HCT116 (cell line): ENCODE data around the gene ZNF71. TPM values are rescaled to one million over a fixed set of nuclear protein-coding genes. Genes with fewer than 3 reads are reported as not detected.

Source experiments
- ATAC-seq: fragments of 200-7000 bp; cut with Tn5 transposase; 2 replicates; pipeline ENCODE4 v1.9.1; 2020; ENCODE audit warnings: mild to moderate bottlenecking, moderate library complexity
- BruUV-seq: library from RNA; stranded (reverse); fragments of 400-500 nt; replicated peaks from 2 replicates; lab custom pipeline; 2021; lab: Mats Ljungman, UMichigan
- CTCF ChIA-PET: fragments of 300-600 bp; sonication (Branson Sonifier 250); formaldehyde crosslinking; loops from one replicate; lab custom pipeline; 2021; ENCODE audit warnings: antibody characterized with exemption; lab: Charles Lee
- POLR2A ChIA-PET: fragments of 300-600, 350-600 bp; sonication (Branson Sonifier 250); formaldehyde crosslinking; loops from one replicate; lab custom pipeline; 2021; ENCODE audit warnings: antibody characterized with exemption; lab: Charles Lee
- RAD21 ChIA-PET, 2 experiments: fragments of 300-600 bp; sonication (Branson Sonifier 250); formaldehyde crosslinking; loops; one replicate each; lab custom pipeline; 2023; ENCODE audit warnings: low total read pairs in 2 of 2; ENCODE audit not compliant: uncharacterized antibody in 2 of 2, unreplicated experiment in 2 of 2, low non-redundant PET in 1 of 2; lab: Charles Lee
- DNase-seq: peaks from one replicate; pipeline ENCODE4 v3.0.0-alpha.2; 2010; ENCODE audit warnings: low read depth, low spot score
- H2AFZ ChIP-seq: fragments of 200-600 bp; shearing (Covaris generic), sonication (generic); 2 replicates; pipeline ENCODE4 v1.6.1; 2017; ENCODE audit warnings: low read depth, mixed run types, mixed read lengths, antibody characterized with exemption, low read length; ENCODE audit not compliant: poor library complexity, severe bottlenecking
- H3K27ac ChIP-seq: 2 replicates; pipeline ENCODE4 v1.5.1; 2012; ENCODE audit warnings: low read depth, low read length
- H3K27me3 ChIP-seq: fragments of 200-600 bp; sonication (generic); 2 replicates; pipeline ENCODE4 v1.6.1; 2016; ENCODE audit warnings: mixed run types, low read length, mixed read lengths; ENCODE audit not compliant: insufficient read depth
- H3K36me3 ChIP-seq, 2 experiments: fragments of 200-500 bp in 1 of 2; fragments of 200-600 bp in 1 of 2; sonication (Bioruptor generic) in 1 of 2; sonication (generic) in 1 of 2; 2 replicates each; pipeline versions ENCODE4 v1.5.1 to v1.6.1; 2014 to 2016; ENCODE audit warnings: low read length in 2 of 2, inconsistent platforms in 1 of 2, mixed read lengths in 1 of 2, mixed run types in 1 of 2; ENCODE audit not compliant: insufficient read depth in 2 of 2, control insufficient read depth in 1 of 2
- H3K4me1 ChIP-seq, 2 experiments: fragments of 200-600 bp in 1 of 2; sonication (generic) in 1 of 2; 2 replicates each; pipeline versions ENCODE4 v1.5.1 to v1.6.1; 2012 to 2017; ENCODE audit warnings: low read length in 2 of 2, inconsistent platforms in 1 of 2, mild to moderate bottlenecking in 1 of 2, mixed read lengths in 1 of 2, mixed run types in 1 of 2, moderate library complexity in 1 of 2; ENCODE audit not compliant: insufficient read depth in 2 of 2, control insufficient read depth in 1 of 2
- H3K4me2 ChIP-seq: fragments of 200-600 bp; sonication (generic); 2 replicates; pipeline ENCODE4 v1.6.1; 2017; ENCODE audit warnings: mixed run types, low read length, mixed read lengths
- H3K4me3 ChIP-seq, 2 experiments: fragments of 200-600 bp in 1 of 2; sonication (generic) in 1 of 2; replicated peaks in 1 of 2; 2 replicates each; pipeline ENCODE4 v1.5.1; 2011 to 2016; ENCODE audit warnings: low read length in 2 of 2, control low read depth in 1 of 2, low read depth in 1 of 2, mild to moderate bottlenecking in 1 of 2, mixed read lengths in 1 of 2, mixed run types in 1 of 2
- H3K79me2 ChIP-seq: fragments of 200-600 bp; sonication (generic); 2 replicates; pipeline ENCODE4 v1.6.1; 2017; ENCODE audit warnings: mild to moderate bottlenecking, mixed run types, low read length, moderate library complexity, mixed read lengths; ENCODE audit not compliant: insufficient read depth
- H3K9ac ChIP-seq: fragments of 200-600 bp; sonication (generic); 2 replicates; pipeline ENCODE4 v1.6.1; 2016; ENCODE audit warnings: low read length, mixed read lengths
- H3K9me2 ChIP-seq: fragments of 200-600 bp; sonication (generic), shearing (Covaris generic); 2 replicates; pipeline ENCODE4 v1.6.1; 2017; ENCODE audit warnings: mixed run types, mild to moderate bottlenecking, moderate library complexity; ENCODE audit not compliant: insufficient read depth
- H3K9me3 ChIP-seq, 2 experiments: fragments of 200-500 bp in 1 of 2; fragments of 200-600 bp in 1 of 2; sonication (Bioruptor generic) in 1 of 2; sonication (generic) in 1 of 2; 2 replicates each; pipeline ENCODE4 v1.6.1; 2014 to 2017; ENCODE audit warnings: low read length in 2 of 2, mixed read lengths in 2 of 2, inconsistent platforms in 1 of 2, low read depth in 1 of 2, mild to moderate bottlenecking in 1 of 2, mixed run types in 1 of 2, moderate library complexity in 1 of 2; ENCODE audit not compliant: control insufficient read depth in 1 of 2, insufficient read depth in 1 of 2
- H4K20me1 ChIP-seq: fragments of 200-600 bp; sonication (generic), shearing (Covaris generic); 2 replicates; pipeline ENCODE4 v1.6.1; 2017; ENCODE audit warnings: mixed run types, mild to moderate bottlenecking, moderate library complexity; ENCODE audit not compliant: insufficient read depth
- CBX3 ChIP-seq: IDR thresholded peaks from 2 replicates; pipeline ENCODE4 v1.6.1; 2012; ENCODE audit warnings: low read depth
- CEBPB ChIP-seq: IDR thresholded peaks from 2 replicates; pipeline ENCODE4 v1.6.1; 2012; ENCODE audit warnings: low read depth
- CTCF ChIP-seq, 3 experiments: fragments of 200-600 bp in 1 of 3; sonication (generic) in 1 of 3; IDR thresholded peaks in 2 of 3; conservative IDR thresholded peaks in 1 of 3; 2 replicates each; pipeline ENCODE4 v1.5.1; 2012 to 2017; ENCODE audit warnings: low read depth in 2 of 3, low read length in 2 of 3, antibody characterized with exemption in 1 of 3, borderline replicate concordance in 1 of 3, control low read depth in 1 of 3, mild to moderate bottlenecking in 1 of 3, mixed read lengths in 1 of 3, mixed run types in 1 of 3, moderate library complexity in 1 of 3; ENCODE audit not compliant: insufficient read depth in 1 of 3
- EGR1 ChIP-seq: IDR thresholded peaks from 2 replicates; pipeline ENCODE4 v1.6.1; 2012; ENCODE audit warnings: low read depth
- ELF1 ChIP-seq: IDR thresholded peaks from 2 replicates; pipeline ENCODE4 v1.6.1; 2012; ENCODE audit warnings: low read depth, borderline replicate concordance
- EZH2 ChIP-seq: fragments of 200-600 bp; sonication (generic); IDR thresholded peaks from 2 replicates; pipeline ENCODE4 v1.6.1; 2017; ENCODE audit warnings: antibody characterized with exemption, mixed run types
- MAX ChIP-seq: IDR thresholded peaks from 2 replicates; pipeline ENCODE4 v1.6.1; 2012
- POLR2AphosphoS5 ChIP-seq: IDR thresholded peaks from 2 replicates; pipeline ENCODE4 v1.6.1; 2011; ENCODE audit warnings: mild to moderate bottlenecking, low read depth, low read length, moderate library complexity
- RAD21 ChIP-seq: IDR thresholded peaks from 2 replicates; pipeline ENCODE4 v1.6.1; 2012; ENCODE audit warnings: low read depth, mild to moderate bottlenecking
- REST ChIP-seq: IDR thresholded peaks from 2 replicates; pipeline ENCODE4 v1.6.1; 2012; ENCODE audit warnings: low read depth
- SIN3A ChIP-seq: IDR thresholded peaks from 2 replicates; pipeline ENCODE4 v1.6.1; 2012; ENCODE audit warnings: low read depth
- SRF ChIP-seq: IDR thresholded peaks from 2 replicates; pipeline ENCODE4 v1.6.1; 2012; ENCODE audit warnings: low read depth
- YY1 ChIP-seq: IDR thresholded peaks from 2 replicates; pipeline ENCODE4 v1.6.1; 2011; ENCODE audit warnings: low read length, low read depth, moderate library complexity, mild to moderate bottlenecking; ENCODE audit not compliant: insufficient replicate concordance; ENCODE audit errors: extremely low read depth
- ZBTB33 ChIP-seq: IDR thresholded peaks from 2 replicates; pipeline ENCODE4 v1.6.1; 2011; ENCODE audit warnings: mild to moderate bottlenecking, low read length, moderate library complexity; ENCODE audit not compliant: insufficient replicate concordance; ENCODE audit errors: extremely low read depth
- ZFX ChIP-seq: fragments of 450-650 bp; IDR thresholded peaks from 2 replicates; pipeline ENCODE4 v1.6.1; 2017
- ZNF274 ChIP-seq: fragments of 200-500 bp; sonication (Bioruptor generic); IDR thresholded peaks from 2 replicates; pipeline ENCODE4 v1.6.1; 2014; ENCODE audit warnings: mild to moderate bottlenecking, low read depth, low read length, inconsistent platforms
- intact Hi-C: fragments of 100-400 bp; cut with micrococcal nuclease; formaldehyde crosslinking; loops from 2 replicates; pipeline ENCODE4 v1.10.0; 2022
- total RNA-seq: library from RNA; stranded (reverse); gene quantifications from one replicate; pipeline ENCODE4 v1.2.1, GENCODE V29; 2021; ENCODE audit not compliant: unreplicated experiment

Gene ZNF71
- total RNA-seq, 1 experiment from 2014 or later, result not detected

- no peak overlapping the region for H3K9ac ChIP-seq
- ATAC-seq, result no peak
Measured at GRCh38 chr19:56566904-56567273, 28.2 kb upstream of the ZNF71 start.

More at GRCh38 chr19:56566904-56567273, 28.2 kb upstream of the ZNF71 start:
- no peak overlapping the region for H3K27ac ChIP-seq
- no peak overlapping the region for H3K4me2 ChIP-seq
- POLR2A ChIA-PET, result no interaction called here
- H3K9me2 ChIP-seq, result no peaks in the 10 kb centered on the region
- no TSS peak for BruUV-seq
- no peaks in the 10 kb centered on the region for H3K27me3 ChIP-seq
- TF ChIP-seq REST (no peak), CTCF (IDR thresholded peaks at IDR 0.05 in 2 of 3, conservative IDR thresholded peaks at IDR 0.05 in 1 of 3; ENCODE audit: borderline replicate concordance in 1 of 3, insufficient read depth in 1 of 3, low read depth in 2 of 3, low read length in 2 of 3) (no peak), CBX3 (no peak), EZH2 (no peak), SIN3A (no peak), SRF (no peak), ZNF274 (no peak), MAX (no peak), POLR2AphosphoS5 (no peak), EGR1 (no peak), ZBTB33 (no peak), ZFX (no peak), RAD21 (no peak), CEBPB (no peak), ELF1 (no peak), YY1 (no peak)
- TF ChIP-seq, all 23 proteins: peak for 0
- Histone ChIP-seq H3K4me1 (no peaks in the 10 kb centered on the region), H2AFZ (no peak overlapping the region), H4K20me1 (no peaks in the 10 kb centered on the region), H3K9me3 (peaks cover 13 to 32% of the 10 kb centered on the region in 2 experiments; a peak in 2 of 4 replicates), H3K79me2 (no peaks in the 10 kb centered on the region), H3K4me3 (no peak overlapping the region), H3K36me3 (no peaks in the 10 kb centered on the region)
- ChIA-PET CTCF (no interaction called here), RAD21 (no interaction called here)
- no peak for DNase-seq
- intact Hi-C loops, result no loop called here
